Stimulated activated CD4-positive, alpha-beta T cell treated with anti-CD3 and anti-CD28 coated beads, Interleukin-12 subunit alpha, Interleukin-12 subunit beta, amount 100 ng/mL, for 24 hours (primary cell): Measurements from ENCODE around the gene ADAMTS2.
"Not testable (repeated sequence)": the region's sequence is repeated elsewhere in the genome, so short reads cannot be mapped to it uniquely, and the experiment has no call there.

Experiments used
- DNase-seq, 2 experiments: peaks; one replicate each; pipeline ENCODE4 v3.0.0-alpha.2; 2020; ENCODE audit warnings: low read depth in 2 of 2

Gene ADAMTS2

GRCh38 chr5:179111267-179112207, 233.7 kb downstream of the ADAMTS2 start:
- no peak for DNase-seq

- DNase-seq, result no peak
These were observed 234.7 kb downstream of the ADAMTS2 start for GRCh38 chr5:179110528-179110927.

GRCh38 chr5:179101282-179101681, 244.0 kb downstream of the ADAMTS2 start:
- DNase-seq, result not testable (repeated sequence)

- DNase-seq, result no peak
These were observed 255.8 kb downstream of the ADAMTS2 start for GRCh38 chr5:179089502-179089901.

GRCh38 chr5:179080724-179081123, 264.5 kb downstream of the ADAMTS2 start:
- no peak for DNase-seq

GRCh38 chr5:179079165-179079987, 265.9 kb downstream of the ADAMTS2 start:
- no peak for DNase-seq

GRCh38 chr5:179065703-179066102, 279.6 kb downstream of the ADAMTS2 start:
- no peak for DNase-seq

- DNase-seq, result no peak
These were observed 284.2 kb downstream of the ADAMTS2 start for GRCh38 chr5:179061025-179061424.
